ENCODE measurements around the gene KIT. TPM values are rescaled to one million over a fixed set of nuclear protein-coding genes. Genes with fewer than 3 reads are reported as not detected.

Gene KIT
- total RNA-seq, 1 experiment from 2014 or later: not detected

GRCh38 chr4:54783402-54784110, 125.8 kb downstream of the KIT start:
- H3K27ac Mint-ChIP-seq (ENCODE audit: low read depth, unreplicated experiment): no peak overlapping the region
- H3K27me3 Mint-ChIP-seq (ENCODE audit: insufficient read depth, unreplicated experiment): no peaks in the 10 kb centered on the region
- ChIA-PET CTCF (interaction anchor here (0.7 kb wide), 1 partner anchor 438 kb away, joined by 3 read pairs; no protein-coding TSS in a partner anchor), POLR2A (interaction anchor here (0.6 kb wide), 1 partner anchor 18 kb away, joined by 3 read pairs; no protein-coding TSS in a partner anchor)
- intact Hi-C loops (cut with micrococcal nuclease): no loop called here
- H3K36me3 Mint-ChIP-seq (ENCODE audit: insufficient read depth, unreplicated experiment): no peaks in the 10 kb centered on the region
- H3K4me1 Mint-ChIP-seq (ENCODE audit: insufficient read depth, unreplicated experiment): no peaks in the 10 kb centered on the region
- H3K9me3 Mint-ChIP-seq (ENCODE audit: unreplicated experiment): no peaks in the 10 kb centered on the region
- TF ChIP-seq CTCF (IDR thresholded peaks at IDR 0.05; ENCODE audit: unreplicated experiment): no peak
- DNase-seq (ENCODE audit: unreplicated experiment): no peak
- BruUV-seq (replicated peaks): no TSS peak
- H3K4me3 Mint-ChIP-seq (ENCODE audit: unreplicated experiment): no peak overlapping the region

GRCh38 chr4:54784161-54784671, 126.5 kb downstream of the KIT start:
- BruUV-seq (replicated peaks): no TSS peak
- Mint-ChIP-seq H3K4me3 (ENCODE audit: unreplicated experiment) (no peak overlapping the region), H3K36me3 (ENCODE audit: insufficient read depth, unreplicated experiment) (no peaks in the 10 kb centered on the region), H3K9me3 (ENCODE audit: unreplicated experiment) (no peaks in the 10 kb centered on the region), H3K27me3 (ENCODE audit: insufficient read depth, unreplicated experiment) (no peaks in the 10 kb centered on the region), H3K4me1 (ENCODE audit: insufficient read depth, unreplicated experiment) (no peaks in the 10 kb centered on the region), H3K27ac (ENCODE audit: low read depth, unreplicated experiment) (no peak overlapping the region)
- POLR2A ChIA-PET: no interaction called here
- no peak for TF ChIP-seq CTCF (IDR thresholded peaks at IDR 0.05; ENCODE audit: unreplicated experiment)
- intact Hi-C loops (cut with micrococcal nuclease): no loop called here
- CTCF ChIA-PET: no interaction called here
- DNase-seq (ENCODE audit: unreplicated experiment): no peak
